ENCODE measurements around the gene MEN1.

The MEN1 gene

DNA sequence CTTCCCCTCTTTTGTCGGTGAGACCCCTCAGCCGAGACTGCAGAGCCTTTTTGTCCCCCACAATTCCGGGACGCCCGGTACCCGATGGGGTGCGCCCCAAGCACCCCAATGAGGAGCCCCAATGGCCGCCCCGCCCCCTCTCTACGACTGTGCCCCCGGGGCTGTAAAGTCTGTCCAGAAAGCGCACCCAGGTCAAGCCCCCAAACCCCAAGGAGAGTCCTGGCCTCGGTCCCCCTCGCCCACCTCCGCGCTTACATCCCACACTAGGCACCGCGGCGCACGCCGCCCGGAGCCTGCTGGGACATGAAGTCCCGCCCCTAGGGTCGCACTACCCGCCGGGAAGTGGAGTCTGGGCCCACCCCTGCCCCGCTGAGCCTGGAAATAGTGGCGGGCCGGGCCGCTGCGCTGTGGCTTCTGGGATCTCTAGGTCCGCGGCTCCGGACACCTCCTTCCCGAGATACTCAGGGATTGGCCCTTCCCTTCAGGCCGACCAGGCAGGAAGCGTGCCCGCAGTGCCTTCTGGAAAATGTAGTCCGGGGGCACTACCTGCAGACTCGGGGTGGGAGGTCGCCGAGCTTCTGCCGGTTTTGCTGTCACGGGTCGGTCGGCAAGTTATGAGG, at the start of gene MEN1:
Gene MEN1, minus strand, starts transcription at position 281 of the 620 bp plus-strand sequence. CDS start 442 bp downstream, outside the sequence.
- peak; percentile 46 to 98 (median 95) for DNase-seq

GRCh38 chr11:64859542-64860414, 49.4 kb upstream of the MEN1 start:
- DNase-seq = no peak

GRCh38 chr11:64858467-64859263, 48.3 kb upstream of the MEN1 start:
- no peak for DNase-seq

- no peak for DNase-seq
These were observed 47.1 kb upstream of the MEN1 start for GRCh38 chr11:64857485-64857884.

DNA sequence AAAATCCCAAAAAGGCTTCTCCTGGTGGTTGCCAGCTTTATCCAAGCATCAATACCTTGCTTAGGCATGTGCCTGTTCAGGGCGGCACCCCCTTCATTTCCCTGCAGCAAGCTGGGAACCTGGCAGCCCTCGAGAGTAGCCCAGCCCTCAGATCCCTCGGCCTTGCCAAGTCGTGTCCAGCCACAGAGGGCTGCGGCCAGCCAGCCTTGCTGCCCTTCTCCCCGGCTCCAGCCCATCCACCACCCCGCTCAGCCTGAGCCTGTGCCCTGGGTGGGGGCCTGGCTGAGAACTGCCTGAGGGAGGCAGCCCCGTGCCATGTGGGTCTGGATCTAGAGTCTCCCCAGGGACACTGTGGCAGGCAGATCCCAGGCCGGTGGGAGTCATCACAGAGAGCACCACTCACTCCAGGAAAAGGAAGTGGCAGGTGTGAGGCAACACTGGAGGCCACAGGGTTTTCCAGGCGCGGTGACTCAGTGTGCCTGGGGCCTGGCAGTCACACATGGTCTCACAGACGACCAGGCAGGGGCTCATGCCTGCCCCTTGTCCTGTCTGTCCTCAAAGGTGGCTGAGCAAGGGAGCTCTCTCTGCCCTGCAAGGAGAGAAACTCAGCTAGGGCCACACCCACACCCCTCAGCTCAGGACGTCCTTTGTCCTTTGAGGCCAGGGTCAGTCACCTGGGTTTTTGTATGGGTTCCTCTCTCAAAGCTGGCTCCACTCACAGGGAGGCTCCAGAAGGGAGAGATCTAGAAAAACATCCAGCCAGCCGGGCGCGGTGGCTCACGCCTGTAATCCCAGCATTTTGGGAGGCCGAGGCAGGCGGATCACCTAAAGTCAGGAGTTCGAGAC, 46.3 kb upstream of the MEN1 start:
- DNase-seq = peak in 27 of 51 donors; percentile 24 to 72 (median 51)

DNA sequence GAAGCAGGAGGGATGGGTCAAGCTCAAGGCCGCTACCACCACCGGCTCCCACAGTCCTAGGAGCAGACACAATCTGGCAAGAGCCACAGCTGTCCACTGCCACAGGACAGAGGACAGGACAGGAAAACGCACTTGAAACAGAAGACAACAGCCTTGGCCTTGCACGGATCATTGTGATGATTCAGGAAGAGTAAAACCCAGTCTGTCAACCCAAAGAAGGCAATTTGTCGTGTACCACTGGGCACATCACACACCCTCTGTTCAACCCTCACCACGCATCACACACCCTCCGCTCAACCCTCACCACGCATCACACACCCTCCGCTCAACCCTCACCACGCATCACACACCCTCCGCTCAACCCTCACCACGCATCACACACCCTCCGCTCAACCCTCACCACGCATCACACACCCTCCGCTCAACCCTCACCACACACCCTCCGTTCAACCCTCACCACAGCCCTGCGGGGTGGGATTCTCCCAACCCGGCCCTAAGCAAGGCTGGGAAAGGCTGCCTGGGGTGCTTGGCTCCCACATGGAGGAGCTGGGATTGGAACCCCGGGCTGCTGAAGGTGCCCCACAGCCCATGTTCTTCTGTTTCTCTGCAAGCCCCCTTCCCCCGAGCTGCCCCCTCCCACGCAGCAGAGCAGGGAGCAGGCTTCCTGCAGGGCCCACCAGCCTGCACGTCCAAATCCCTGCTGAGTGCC, 45.4 kb upstream of the MEN1 start:
- DNase-seq = no peak

GRCh38 chr11:64854534-64855502, 44.5 kb upstream of the MEN1 start:
- DNase-seq = peak in 7 of 51 donors; percentile 5 to 70 (median 27)

GRCh38 chr11:64854157-64854533, 43.8 kb upstream of the MEN1 start:
- no peak for DNase-seq

DNA sequence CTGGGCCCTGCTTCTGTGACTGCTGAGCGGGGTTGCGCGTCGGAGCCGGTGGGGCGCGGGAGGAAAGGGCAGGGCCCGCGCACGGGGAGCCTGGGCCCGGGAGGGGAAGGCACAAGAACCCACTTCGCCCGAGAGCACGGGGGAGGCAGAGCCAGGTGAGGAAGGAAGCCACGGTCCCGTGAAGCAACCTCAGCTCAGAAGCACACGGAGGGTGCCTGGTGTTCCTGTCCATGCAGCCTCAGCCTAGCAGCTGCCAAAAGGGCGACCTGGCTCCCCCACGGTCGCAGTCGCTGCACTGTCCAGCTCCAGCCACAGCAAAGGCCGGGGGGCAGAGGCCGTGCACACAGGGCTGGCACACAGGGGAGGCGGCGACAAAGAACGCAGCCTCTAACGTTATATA, 43.4 kb upstream of the MEN1 start:
- DNase-seq = no peak

DNA sequence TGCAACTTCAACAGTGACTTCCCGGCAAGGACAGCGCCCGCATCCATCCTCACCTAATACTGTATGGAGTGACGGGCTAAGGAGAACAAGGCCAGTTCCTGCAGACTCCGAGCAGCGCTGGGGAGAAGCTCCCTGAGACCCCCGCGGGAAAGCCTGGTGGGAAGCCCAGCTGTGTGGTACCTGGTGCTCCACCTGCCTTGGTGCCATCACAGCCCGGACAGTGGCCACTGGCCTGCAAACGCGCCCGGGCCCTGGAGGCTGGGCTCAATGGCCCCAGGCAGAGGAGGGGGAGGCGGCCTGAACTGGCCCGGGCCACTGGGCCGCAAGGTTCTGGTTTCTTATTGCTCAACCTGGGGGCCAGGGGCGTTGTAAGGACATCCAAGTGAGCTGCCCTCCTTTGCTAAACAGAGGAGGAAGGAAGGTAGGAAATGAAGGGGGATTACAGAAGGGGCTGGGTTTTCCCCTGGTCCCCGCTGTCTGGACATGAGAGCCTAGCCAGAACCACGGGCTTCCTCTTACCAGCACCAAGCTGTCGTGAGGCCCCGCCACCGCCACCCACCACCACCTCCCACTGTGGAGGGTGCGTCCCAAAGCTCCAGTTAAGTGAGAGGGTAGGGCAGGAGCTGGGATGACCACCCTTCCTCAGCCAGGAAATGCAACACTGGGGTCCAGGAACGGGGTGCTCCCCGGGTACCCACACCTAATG, 42.6 kb upstream of the MEN1 start:
- DNase-seq = no peak

- DNase-seq = no peak
These were observed 41.5 kb upstream of the MEN1 start for GRCh38 chr11:64851831-64852351.

DNA sequence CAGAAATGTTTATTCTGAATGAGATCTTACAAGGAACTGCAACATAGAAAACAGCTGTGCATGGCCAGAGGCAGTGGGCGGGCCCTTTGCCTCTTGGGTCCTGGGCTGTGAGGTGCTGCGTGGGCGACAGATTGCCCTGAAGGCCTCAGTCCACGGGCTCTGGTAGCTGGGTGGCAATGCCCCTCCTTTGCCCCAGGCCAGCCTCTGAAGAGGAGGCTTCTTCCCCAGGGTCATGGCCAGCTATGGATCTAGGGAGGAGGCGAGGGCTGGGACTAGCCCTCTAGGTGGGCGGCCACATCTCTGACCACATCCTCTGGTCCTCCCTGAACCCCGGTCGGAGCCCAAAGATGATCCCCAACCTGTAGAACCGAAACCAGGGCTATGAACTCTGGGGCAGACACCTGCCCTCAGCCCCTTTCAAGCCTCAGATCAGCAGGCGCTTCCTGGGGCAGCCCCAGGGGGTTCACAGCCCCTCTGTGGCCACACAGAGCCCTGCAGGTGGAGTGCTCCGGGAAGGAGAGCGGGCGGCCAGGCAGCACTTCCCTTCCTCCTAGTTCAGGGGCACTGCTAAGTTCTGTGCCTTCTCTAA, 40.7 kb upstream of the MEN1 start:
- DNase-seq = no peak

GRCh38 chr11:64849598-64850356, 39.4 kb upstream of the MEN1 start:
- no peak for DNase-seq

GRCh38 chr11:64848826-64849597, 38.7 kb upstream of the MEN1 start:
- no peak for DNase-seq

GRCh38 chr11:64848214-64848825, 38.0 kb upstream of the MEN1 start:
- no peak for DNase-seq

Measured in hypothalamus (tissue), 51 donors.